Neural cell (in vitro differentiated cells): ENCODE results near the gene SV2C.

Experiments used
- CTCF ChIP-seq: fragments of 450-650 bp; IDR thresholded peaks from 2 replicates; pipeline ENCODE4 v1.5.1; 2014; ENCODE audit warnings: antibody characterized with exemption, mild to moderate bottlenecking, moderate library complexity; ENCODE audit not compliant: poor library complexity, severe bottlenecking
- EP300 ChIP-seq: fragments of 450-650 bp; conservative IDR thresholded peaks from 2 replicates; pipeline ENCODE4 v1.6.1; 2014; ENCODE audit warnings: antibody characterized with exemption, mild to moderate bottlenecking, moderate library complexity; ENCODE audit not compliant: poor library complexity, severe bottlenecking
- MXI1 ChIP-seq: fragments of 450-650 bp; conservative IDR thresholded peaks from 2 replicates; pipeline ENCODE4 v1.6.1; 2014; ENCODE audit warnings: antibody characterized with exemption, mild to moderate bottlenecking; ENCODE audit not compliant: poor library complexity, severe bottlenecking
- POLR2AphosphoS5 ChIP-seq: IDR thresholded peaks from 2 replicates; pipeline ENCODE4 v1.6.1; 2012
- RAD21 ChIP-seq: fragments of 450-650 bp; conservative IDR thresholded peaks from 2 replicates; pipeline ENCODE4 v1.6.1; 2014; ENCODE audit warnings: antibody characterized with exemption, mild to moderate bottlenecking, moderate library complexity
- TAF1 ChIP-seq: IDR thresholded peaks from 2 replicates; pipeline ENCODE4 v1.6.1; 2012; ENCODE audit warnings: low read depth

GRCh38 chr5:76339919-76340318, 256.7 kb downstream of the SV2C start:
- TF ChIP-seq CTCF (no peak), MXI1 (no peak), EP300 (no peak), POLR2AphosphoS5 (no peak), TAF1 (no peak), RAD21 (no peak)
